BJ (cell line): Measurements from ENCODE around the gene ICAM1. TPM values are rescaled to one million over a fixed set of nuclear protein-coding genes. Genes with fewer than 3 reads are reported as not detected.

ENCODE experiments used
- CTCF ChIA-PET: fragments of 350-600 bp; formaldehyde crosslinking; extraction: SDS; loops from one replicate; lab custom pipeline; 2021; ENCODE audit warnings: antibody characterized with exemption, inconsistent platforms; lab: Yijun Ruan, JAX
- POLR2A ChIA-PET: fragments of 300-600 bp; sonication (Branson Sonifier 250); formaldehyde crosslinking; extraction: SDS; loops from one replicate; lab custom pipeline; 2021; ENCODE audit warnings: antibody characterized with exemption; lab: Charles Lee
- DNase-seq: peaks from one replicate; pipeline ENCODE4 v3.0.0-alpha.2; 2011; ENCODE audit warnings: low read depth
- H3K27me3 ChIP-seq: 2 replicates; pipeline ENCODE4 v1.6.0; 2011; ENCODE audit warnings: low read length; ENCODE audit not compliant: control insufficient read depth, insufficient read depth
- H3K36me3 ChIP-seq: 2 replicates; pipeline ENCODE4 v1.5.1; 2011; ENCODE audit warnings: low read length; ENCODE audit not compliant: control insufficient read depth, insufficient read depth
- H3K4me3 ChIP-seq: 2 replicates; pipeline ENCODE4 v1.5.1; 2011; ENCODE audit warnings: low read depth, mild to moderate bottlenecking, control low read depth, low read length
- polyA minus RNA-seq: library from RNA; depleted of rRNA, polyadenylated mRNA; stranded (reverse); fragments of >200 nt; gene quantifications from 2 replicates; pipeline ENCODE4 v1.2.3, GENCODE V29; 2011; rRNA and poly(A)+ RNA removed
- polyA plus RNA-seq: library from polyadenylated mRNA; depleted of rRNA; stranded (reverse); fragments of >200 nt; gene quantifications from 2 replicates; pipeline ENCODE4 v1.2.3, GENCODE V29; 2011; rRNA removed
- TF ChIP-seq, protein P1 (sequence below): IDR thresholded peaks from 2 replicates; pipeline ENCODE4 v1.5.1; 2011; ENCODE audit warnings: low read depth, mild to moderate bottlenecking, control low read depth, inconsistent platforms, low read length, moderate library complexity; ENCODE audit not compliant: insufficient read depth

The ICAM1 gene
- polyA plus RNA-seq (42.5 and 55.9 TPM in 2 replicates), polyA minus RNA-seq (31.9 and 34.6 TPM in 2 replicates)

DNA sequence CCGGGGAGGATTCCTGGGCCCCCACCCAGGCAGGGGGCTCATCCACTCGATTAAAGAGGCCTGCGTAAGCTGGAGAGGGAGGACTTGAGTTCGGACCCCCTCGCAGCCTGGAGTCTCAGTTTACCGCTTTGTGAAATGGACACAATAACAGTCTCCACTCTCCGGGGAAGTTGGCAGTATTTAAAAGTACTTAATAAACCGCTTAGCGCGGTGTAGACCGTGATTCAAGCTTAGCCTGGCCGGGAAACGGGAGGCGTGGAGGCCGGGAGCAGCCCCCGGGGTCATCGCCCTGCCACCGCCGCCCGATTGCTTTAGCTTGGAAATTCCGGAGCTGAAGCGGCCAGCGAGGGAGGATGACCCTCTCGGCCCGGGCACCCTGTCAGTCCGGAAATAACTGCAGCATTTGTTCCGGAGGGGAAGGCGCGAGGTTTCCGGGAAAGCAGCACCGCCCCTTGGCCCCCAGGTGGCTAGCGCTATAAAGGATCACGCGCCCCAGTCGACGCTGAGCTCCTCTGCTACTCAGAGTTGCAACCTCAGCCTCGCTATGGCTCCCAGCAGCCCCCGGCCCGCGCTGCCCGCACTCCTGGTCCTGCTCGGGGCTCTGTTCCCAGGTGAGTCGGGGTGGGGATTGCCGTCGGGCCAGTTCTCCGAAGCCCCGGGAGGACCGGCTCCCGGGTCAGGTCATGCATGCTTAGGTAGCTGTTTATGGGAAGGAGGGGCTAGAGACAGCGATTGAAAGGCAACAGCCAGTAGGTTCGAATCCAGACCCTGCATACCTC lies at the start of gene ICAM1:
Gene ICAM1 (plus strand): TSS at position 505 of the 779 bp plus-strand sequence. CDS start 40 bp downstream, at position 545.
- Histone ChIP-seq H3K36me3 (no peaks in the 10 kb centered on the region), H3K27me3 (no peaks in the 10 kb centered on the region), H3K4me3 (peak within 1 kb of the TSS; percentile 46)
- CTCF ChIA-PET = interaction anchor here (0.7 to 8.5 kb wide), 16 partner anchors 10 to 346 kb away, joined by 3 to 228 read pairs (median 9); partner anchors contain the start of genes CDC37, ICAM4, ICAM5 and MRPL4
- DNase-seq = no peak
- TF ChIP-seq, protein P1, sequence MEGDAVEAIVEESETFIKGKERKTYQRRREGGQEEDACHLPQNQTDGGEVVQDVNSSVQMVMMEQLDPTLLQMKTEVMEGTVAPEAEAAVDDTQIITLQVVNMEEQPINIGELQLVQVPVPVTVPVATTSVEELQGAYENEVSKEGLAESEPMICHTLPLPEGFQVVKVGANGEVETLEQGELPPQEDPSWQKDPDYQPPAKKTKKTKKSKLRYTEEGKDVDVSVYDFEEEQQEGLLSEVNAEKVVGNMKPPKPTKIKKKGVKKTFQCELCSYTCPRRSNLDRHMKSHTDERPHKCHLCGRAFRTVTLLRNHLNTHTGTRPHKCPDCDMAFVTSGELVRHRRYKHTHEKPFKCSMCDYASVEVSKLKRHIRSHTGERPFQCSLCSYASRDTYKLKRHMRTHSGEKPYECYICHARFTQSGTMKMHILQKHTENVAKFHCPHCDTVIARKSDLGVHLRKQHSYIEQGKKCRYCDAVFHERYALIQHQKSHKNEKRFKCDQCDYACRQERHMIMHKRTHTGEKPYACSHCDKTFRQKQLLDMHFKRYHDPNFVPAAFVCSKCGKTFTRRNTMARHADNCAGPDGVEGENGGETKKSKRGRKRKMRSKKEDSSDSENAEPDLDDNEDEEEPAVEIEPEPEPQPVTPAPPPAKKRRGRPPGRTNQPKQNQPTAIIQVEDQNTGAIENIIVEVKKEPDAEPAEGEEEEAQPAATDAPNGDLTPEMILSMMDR = no peak
- POLR2A ChIA-PET = interaction anchor here (0.9 kb wide), 1 partner anchor 20 kb away, joined by 3 read pairs; no protein-coding TSS in a partner anchor

GRCh38 chr19:10222201-10222890 lies 48.6 kb upstream of the ICAM1 start:
- Histone ChIP-seq H3K27me3 (no peaks in the 10 kb centered on the region), H3K36me3 (peaks cover 10% of the 10 kb centered on the region), H3K4me3 (no peak overlapping the region)
- TF ChIP-seq, protein P1 = no peak
- CTCF ChIA-PET = interaction anchor here (0.7 kb wide), 1 partner anchor 37 kb away, joined by 3 read pairs; no protein-coding TSS in a partner anchor
- no peak for DNase-seq
- POLR2A ChIA-PET = no interaction called here

GRCh38 chr19:10223488-10224213 lies 47.3 kb upstream of the ICAM1 start:
- Histone ChIP-seq H3K4me3 (no peak overlapping the region), H3K36me3 (peaks cover 10% of the 10 kb centered on the region), H3K27me3 (no peaks in the 10 kb centered on the region)
- ChIA-PET POLR2A (no interaction called here), CTCF (interaction anchor here (0.6 to 0.7 kb wide), 3 partner anchors 15 to 125 kb away, joined by 3 read pairs; no protein-coding TSS in a partner anchor)
- no peak for DNase-seq
- TF ChIP-seq, protein P1 = no peak

DNA sequence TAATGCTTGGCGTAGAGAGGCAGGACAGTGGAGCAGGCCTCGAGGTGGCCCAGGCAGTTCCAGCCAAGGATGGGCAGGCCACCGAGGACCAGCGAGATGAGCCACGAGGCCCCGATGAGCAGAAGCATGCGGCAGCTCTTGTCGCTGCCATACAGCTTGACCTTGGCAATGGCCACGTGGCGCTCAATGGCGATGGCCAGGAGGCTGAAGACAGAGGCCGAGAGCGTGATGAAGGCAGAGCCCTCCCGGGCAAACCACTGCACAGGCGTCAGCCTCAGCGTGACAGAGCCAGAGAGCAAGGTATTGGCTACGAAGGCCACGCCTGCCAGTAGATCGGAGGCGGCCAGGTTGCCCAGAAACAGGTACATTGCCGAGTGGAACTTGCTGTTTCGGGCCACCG lies 46.6 kb upstream of the ICAM1 start:
- no peak for DNase-seq
- Histone ChIP-seq H3K36me3 (peaks cover 10% of the 10 kb centered on the region), H3K27me3 (no peaks in the 10 kb centered on the region), H3K4me3 (no peak overlapping the region)
- ChIA-PET POLR2A (no interaction called here), CTCF (no interaction called here)
- TF ChIP-seq, protein P1 = no peak
